SHP77 (cell line): ENCODE data around the gene TACR3.
A peak's percentile ranks its signal among the peaks of the same experiment; 100 is the strongest.
"Not testable (repeated sequence)": the region's sequence is repeated elsewhere in the genome, so short reads cannot be mapped to it uniquely, and the experiment has no call there.

Source experiments
- DNase-seq, 2 experiments: peaks; one replicate each; lab custom pipeline; 2025; lab: John Stamatoyannopoulos, UW

Gene TACR3

GRCh38 chr4:103719830-103720207, at the start of gene TACR3:
Gene TACR3, minus strand, starts transcription at chr4:103719985. Its CDS starts 310 bp downstream, at chr4:103719675.
- peak in 1 of 2 experiments; percentile 3 for DNase-seq

- no peak for DNase-seq
These were observed 37.8 kb upstream of the TACR3 start for GRCh38 chr4:103757631-103758030.

GRCh38 chr4:103756741-103757140, 37.0 kb upstream of the TACR3 start:
- DNase-seq: no peak

GRCh38 chr4:103754844-103755243, 35.1 kb upstream of the TACR3 start:
- peak; percentile 16 to 32 for DNase-seq

- no peak for DNase-seq
These were observed 34.3 kb upstream of the TACR3 start for GRCh38 chr4:103753868-103754653.

GRCh38 chr4:103723150-103723549, 3.4 kb upstream of the TACR3 start:
- not testable (repeated sequence) for DNase-seq

GRCh38 chr4:103721251-103721650, 1.5 kb upstream of the TACR3 start:
- DNase-seq: no peak

GRCh38 chr4:103720661-103721060, 876 bp upstream of the TACR3 start:
- DNase-seq: no peak

GRCh38 chr4:103719105-103719829, 518 bp downstream of the TACR3 start:
- no peak for DNase-seq

GRCh38 chr4:103692615-103693014, 27.2 kb downstream of the TACR3 start:
- no peak for DNase-seq

GRCh38 chr4:103673983-103674382, 45.8 kb downstream of the TACR3 start:
- DNase-seq: no peak

- not testable (repeated sequence) for DNase-seq
These were observed 53.0 kb downstream of the TACR3 start for GRCh38 chr4:103666764-103667163.

- DNase-seq: no peak
These were observed 55.2 kb downstream of the TACR3 start for GRCh38 chr4:103664436-103665075.

GRCh38 chr4:103648541-103648940, 71.2 kb downstream of the TACR3 start:
- no peak for DNase-seq

- no peak for DNase-seq
These were observed 73.8 kb downstream of the TACR3 start for GRCh38 chr4:103645991-103646390.

- DNase-seq: no peak
These were observed 85.5 kb downstream of the TACR3 start for GRCh38 chr4:103634236-103634635.

- no peak for DNase-seq
These were observed 93.5 kb downstream of the TACR3 start for GRCh38 chr4:103626296-103626695.

- DNase-seq: no peak
These were observed 127.9 kb downstream of the TACR3 start for GRCh38 chr4:103591841-103592240.

- DNase-seq: no peak
These were observed 152.2 kb downstream of the TACR3 start for GRCh38 chr4:103567591-103567990.

GRCh38 chr4:103559178-103559577, 160.6 kb downstream of the TACR3 start:
- DNase-seq: not testable (repeated sequence)
